CD4-positive, alpha-beta T cell (primary cell): Measurements from ENCODE around the gene APEH. TPM values are rescaled to one million over a fixed set of nuclear protein-coding genes. Genes with fewer than 3 reads are reported as not detected.

Source experiments
- ATAC-seq: fragments of 200-7000 bp; cut with Tn5 transposase; one replicate; pipeline ENCODE4 v1.10.0; 2022; ENCODE audit warnings: mild to moderate bottlenecking; ENCODE audit not compliant: poor library complexity
- CTCF ChIA-PET: fragments of 350-600 bp; sonication (Branson Sonifier 250); formaldehyde crosslinking; loops from one replicate; lab custom pipeline; 2021; ENCODE audit warnings: antibody characterized with exemption, inconsistent platforms; lab: Charles Lee
- POLR2A ChIA-PET: fragments of 350-600 bp; sonication (Branson Sonifier 250); formaldehyde crosslinking; loops from one replicate; lab custom pipeline; 2021; ENCODE audit warnings: antibody characterized with exemption, inconsistent platforms; lab: Charles Lee
- DNase-seq, 14 experiments: peaks; one replicate each; pipeline ENCODE4 v3.0.0-alpha.2; 2013 to 2020; ENCODE audit warnings: mixed read lengths in 2 of 14
- H3K27ac ChIP-seq, 2 donors: one replicate each; pipeline versions ENCODE4 v1.5.1 to v1.7.0; 2013; ENCODE audit warnings: low read length in 2 of 2, low read depth in 1 of 2, mild to moderate bottlenecking in 1 of 2
- H3K27me3 ChIP-seq, 2 experiments: 1 replicate in 1 of 2; 2 replicates in 1 of 2; pipeline versions ENCODE4 v1.6.1 to v1.7.0; 2013; ENCODE audit warnings: low read length in 2 of 2, control low read depth in 1 of 2, mild to moderate bottlenecking in 1 of 2, moderate library complexity in 1 of 2; ENCODE audit not compliant: insufficient read depth in 2 of 2, control insufficient read depth in 1 of 2
- H3K36me3 ChIP-seq: one replicate; pipeline ENCODE4 v1.6.1; 2013; ENCODE audit warnings: low read length, control low read depth; ENCODE audit not compliant: insufficient read depth
- H3K4me1 ChIP-seq: one replicate; pipeline ENCODE4 v1.6.1; 2013; ENCODE audit warnings: low read length, control low read depth; ENCODE audit not compliant: insufficient read depth
- H3K4me3 ChIP-seq: one replicate; pipeline ENCODE4 v1.5.1; 2013; ENCODE audit warnings: mild to moderate bottlenecking, low read length, moderate library complexity
- H3K9me3 ChIP-seq, 2 experiments: 1 replicate in 1 of 2; 2 replicates in 1 of 2; pipeline versions ENCODE4 v1.6.1 to v1.7.0; 2013; ENCODE audit warnings: low read length in 2 of 2, mild to moderate bottlenecking in 2 of 2, control low read depth in 1 of 2, moderate library complexity in 1 of 2; ENCODE audit not compliant: control insufficient read depth in 1 of 2, insufficient read depth in 1 of 2
- H3K27ac Mint-ChIP-seq: one replicate; pipeline ENCODE4 v1.8.0; 2020; ENCODE audit warnings: mixed read lengths
- H3K27me3 Mint-ChIP-seq: one replicate; pipeline ENCODE4 v1.8.0; 2021; ENCODE audit warnings: mixed read lengths
- H3K36me3 Mint-ChIP-seq: one replicate; pipeline ENCODE4 v1.8.0; 2021; ENCODE audit warnings: low read depth, mixed read lengths
- H3K4me1 Mint-ChIP-seq: one replicate; pipeline ENCODE4 v1.8.0; 2021; ENCODE audit warnings: low read depth, mixed read lengths
- H3K4me3 Mint-ChIP-seq: one replicate; pipeline ENCODE4 v1.8.0; 2020; ENCODE audit warnings: mild to moderate bottlenecking, mixed read lengths
- H3K9me3 Mint-ChIP-seq: one replicate; pipeline ENCODE4 v1.8.0; 2020; ENCODE audit warnings: mixed read lengths
- CTCF ChIP-seq: fragments of 200-600 bp; IDR thresholded peaks from one replicate; pipeline ENCODE4 v1.8.0; 2022; ENCODE audit warnings: antibody characterized with exemption, mild to moderate bottlenecking
- intact Hi-C, 2 experiments: fragments of 100-400 bp; cut with DNase I in 1 of 2; cut with micrococcal nuclease in 1 of 2; formaldehyde crosslinking; loops; one replicate each; pipeline versions ENCODE4 v1.15.1 to v1.9.0; 2023 to 2025; cut with DNase I, micrococcal nuclease
- total RNA-seq, 174 experiments: library from RNA in 2 of 174; stranded (reverse) in 2 of 174; gene quantifications; one replicate each; pipeline ENCODE4 v1.2.3 and lab custom pipeline; 2021 to 2026

APEH gene
- total RNA-seq, 2 experiments from 2014 or later, result 44.3 to 45.5 TPM

GRCh38 chr3:49639551-49639950, 34.6 kb upstream of the APEH start:
- Mint-ChIP-seq H3K4me3 (no peak overlapping the region), H3K4me1 (no peaks in the 10 kb centered on the region), H3K27ac (no peak overlapping the region), H3K27me3 (no peaks in the 10 kb centered on the region), H3K9me3 (no peaks in the 10 kb centered on the region), H3K36me3 (no peaks in the 10 kb centered on the region)
- intact Hi-C loops, result no loop called here
- ChIA-PET POLR2A (no interaction called here), CTCF (no interaction called here)
- Histone ChIP-seq H3K27ac (no peak overlapping the region), H3K4me1 (no peaks in the 10 kb centered on the region), H3K9me3 (no peaks in the 10 kb centered on the region), H3K27me3 (no peaks in the 10 kb centered on the region), H3K4me3 (no peak overlapping the region), H3K36me3 (no peaks in the 10 kb centered on the region)
- no peak for TF ChIP-seq CTCF
- ATAC-seq, result no peak
- DNase-seq, result no peak

- Histone ChIP-seq H3K4me3 (no peak overlapping the region), H3K27ac (no peak overlapping the region), H3K4me1 (no peaks in the 10 kb centered on the region), H3K36me3 (no peaks in the 10 kb centered on the region), H3K27me3 (no peaks in the 10 kb centered on the region), H3K9me3 (no peaks in the 10 kb centered on the region)
- intact Hi-C loops, result no loop called here
- ChIA-PET CTCF (no interaction called here), POLR2A (no interaction called here)
- no peak for TF ChIP-seq CTCF
- H3K4me1 Mint-ChIP-seq, result no peaks in the 10 kb centered on the region
- no peaks in the 10 kb centered on the region for H3K36me3 Mint-ChIP-seq
- no peak overlapping the region for H3K27ac Mint-ChIP-seq
- H3K9me3 Mint-ChIP-seq, result no peaks in the 10 kb centered on the region
- ATAC-seq (no peak), DNase-seq (no peak)
- H3K27me3 Mint-ChIP-seq, result no peaks in the 10 kb centered on the region
- H3K4me3 Mint-ChIP-seq, result no peak overlapping the region
Measured at GRCh38 chr3:49641292-49641691, 32.9 kb upstream of the APEH start.

GRCh38 chr3:49641921-49642707, 32.0 kb upstream of the APEH start:
- intact Hi-C loops, result no loop called here
- Mint-ChIP-seq H3K27me3 (no peaks in the 10 kb centered on the region), H3K9me3 (no peaks in the 10 kb centered on the region), H3K27ac (no peak overlapping the region), H3K4me1 (no peaks in the 10 kb centered on the region), H3K36me3 (no peaks in the 10 kb centered on the region), H3K4me3 (no peak overlapping the region)
- Histone ChIP-seq H3K27ac (no peak overlapping the region), H3K4me3 (no peak overlapping the region), H3K9me3 (no peaks in the 10 kb centered on the region), H3K4me1 (no peaks in the 10 kb centered on the region), H3K27me3 (no peaks in the 10 kb centered on the region), H3K36me3 (no peaks in the 10 kb centered on the region)
- no peak for TF ChIP-seq CTCF
- ChIA-PET CTCF (no interaction called here), POLR2A (no interaction called here)
- ATAC-seq, result no peak
- DNase-seq, result no peak
